ENCODE data around the gene BCAS1.

The BCAS1 gene

GRCh38 chr20:54103067-54103761 is 32.8 kb upstream of the BCAS1 start:
- peak; percentile 52 to 65 for DNase-seq (ENCODE audit: low read depth in 2 of 2, low spot score in 1 of 2)

GRCh38 chr20:54102543-54102942 is 32.1 kb upstream of the BCAS1 start:
- DNase-seq (ENCODE audit: low read depth in 2 of 2, low spot score in 1 of 2), result no peak

GRCh38 chr20:54100563-54100962 is 30.2 kb upstream of the BCAS1 start:
- DNase-seq (ENCODE audit: low read depth in 2 of 2, low spot score in 1 of 2), result no peak

- DNase-seq (ENCODE audit: low read depth in 2 of 2, low spot score in 1 of 2), result no peak
Measured at GRCh38 chr20:54099894-54100293, 29.5 kb upstream of the BCAS1 start.

GRCh38 chr20:54098047-54098446 is 27.7 kb upstream of the BCAS1 start:
- no peak for DNase-seq (ENCODE audit: low read depth in 2 of 2, low spot score in 1 of 2)

- no peak for DNase-seq (ENCODE audit: low read depth in 2 of 2, low spot score in 1 of 2)
Measured at GRCh38 chr20:54097236-54097529, 26.8 kb upstream of the BCAS1 start.

GRCh38 chr20:54095824-54096223 is 25.4 kb upstream of the BCAS1 start:
- no peak for DNase-seq (ENCODE audit: low read depth in 2 of 2, low spot score in 1 of 2)

GRCh38 chr20:54094268-54094580 is 23.8 kb upstream of the BCAS1 start:
- DNase-seq (ENCODE audit: low read depth in 2 of 2, low spot score in 1 of 2), result no peak

GRCh38 chr20:54093423-54094267 is 23.3 kb upstream of the BCAS1 start:
- DNase-seq (ENCODE audit: low read depth in 2 of 2, low spot score in 1 of 2), result no peak

GRCh38 chr20:54092021-54092420 is 21.6 kb upstream of the BCAS1 start:
- no peak for DNase-seq (ENCODE audit: low read depth in 2 of 2, low spot score in 1 of 2)

GRCh38 chr20:54091120-54091480 is 20.7 kb upstream of the BCAS1 start:
- no peak for DNase-seq (ENCODE audit: low read depth in 2 of 2, low spot score in 1 of 2)

- no peak for DNase-seq (ENCODE audit: low read depth in 2 of 2, low spot score in 1 of 2)
Measured at GRCh38 chr20:54090230-54091119, 20.1 kb upstream of the BCAS1 start.

GRCh38 chr20:54088430-54088829 is 18.0 kb upstream of the BCAS1 start:
- DNase-seq (ENCODE audit: low read depth in 2 of 2, low spot score in 1 of 2), result no peak

- no peak for DNase-seq (ENCODE audit: low read depth in 2 of 2, low spot score in 1 of 2)
Measured at GRCh38 chr20:54086507-54087039, 16.2 kb upstream of the BCAS1 start.

GRCh38 chr20:54085910-54086309 is 15.5 kb upstream of the BCAS1 start:
- no peak for DNase-seq (ENCODE audit: low read depth in 2 of 2, low spot score in 1 of 2)

GRCh38 chr20:54085425-54085824 is 15.0 kb upstream of the BCAS1 start:
- no peak for DNase-seq (ENCODE audit: low read depth in 2 of 2, low spot score in 1 of 2)

GRCh38 chr20:54084727-54085388 is 14.5 kb upstream of the BCAS1 start:
- no peak for DNase-seq (ENCODE audit: low read depth in 2 of 2, low spot score in 1 of 2)

- no peak for DNase-seq (ENCODE audit: low read depth in 2 of 2, low spot score in 1 of 2)
Measured at GRCh38 chr20:54084193-54084592, 13.8 kb upstream of the BCAS1 start.

GRCh38 chr20:54083459-54083858 is 13.1 kb upstream of the BCAS1 start:
- DNase-seq (ENCODE audit: low read depth in 2 of 2, low spot score in 1 of 2), result no peak

- no peak for DNase-seq (ENCODE audit: low read depth in 2 of 2, low spot score in 1 of 2)
Measured at GRCh38 chr20:54082100-54082499, 11.7 kb upstream of the BCAS1 start.

GRCh38 chr20:54079652-54080051 is 9.3 kb upstream of the BCAS1 start:
- DNase-seq (ENCODE audit: low read depth in 2 of 2, low spot score in 1 of 2), result no peak

Data from stimulated activated CD8-positive, alpha-beta memory T cell treated with anti-CD3 and anti-CD28 coated beads, Interleukin-4, amount 100 ng/mL, for 4 hours (primary cell).